Measurements from ENCODE around the gene PNLIP.

DNA sequence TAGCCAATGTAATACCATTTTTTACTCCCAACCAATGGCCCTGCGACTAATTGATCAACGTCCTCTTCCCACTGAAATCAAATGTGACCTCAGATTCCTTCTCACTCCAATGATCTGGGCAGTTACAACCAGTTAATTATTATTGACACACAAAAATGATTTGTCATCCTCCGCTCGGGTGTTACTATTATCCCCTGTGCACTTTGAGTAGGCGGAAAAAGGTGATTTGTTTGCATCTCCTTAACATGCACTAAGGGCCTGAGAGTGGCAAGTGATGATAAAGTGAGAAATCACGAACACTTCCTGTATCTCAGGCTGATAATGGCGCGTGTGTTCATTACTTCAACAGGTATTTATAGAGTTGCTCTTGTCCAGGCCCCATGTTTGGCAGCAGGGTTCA lies 40.9 kb upstream of the PNLIP start:
- TF ChIP-seq POLR2AphosphoS5 (IDR thresholded peaks at IDR 0.05; ENCODE audit: low read depth) (no peak), GABPA (IDR thresholded peaks at IDR 0.05; ENCODE audit: low read depth) (no peak)
- TF ChIP-seq, protein P1, sequence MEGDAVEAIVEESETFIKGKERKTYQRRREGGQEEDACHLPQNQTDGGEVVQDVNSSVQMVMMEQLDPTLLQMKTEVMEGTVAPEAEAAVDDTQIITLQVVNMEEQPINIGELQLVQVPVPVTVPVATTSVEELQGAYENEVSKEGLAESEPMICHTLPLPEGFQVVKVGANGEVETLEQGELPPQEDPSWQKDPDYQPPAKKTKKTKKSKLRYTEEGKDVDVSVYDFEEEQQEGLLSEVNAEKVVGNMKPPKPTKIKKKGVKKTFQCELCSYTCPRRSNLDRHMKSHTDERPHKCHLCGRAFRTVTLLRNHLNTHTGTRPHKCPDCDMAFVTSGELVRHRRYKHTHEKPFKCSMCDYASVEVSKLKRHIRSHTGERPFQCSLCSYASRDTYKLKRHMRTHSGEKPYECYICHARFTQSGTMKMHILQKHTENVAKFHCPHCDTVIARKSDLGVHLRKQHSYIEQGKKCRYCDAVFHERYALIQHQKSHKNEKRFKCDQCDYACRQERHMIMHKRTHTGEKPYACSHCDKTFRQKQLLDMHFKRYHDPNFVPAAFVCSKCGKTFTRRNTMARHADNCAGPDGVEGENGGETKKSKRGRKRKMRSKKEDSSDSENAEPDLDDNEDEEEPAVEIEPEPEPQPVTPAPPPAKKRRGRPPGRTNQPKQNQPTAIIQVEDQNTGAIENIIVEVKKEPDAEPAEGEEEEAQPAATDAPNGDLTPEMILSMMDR (IDR thresholded peaks at IDR 0.05; ENCODE audit: insufficient read depth, low read length) = no peak
- TF ChIP-seq, protein P2, sequence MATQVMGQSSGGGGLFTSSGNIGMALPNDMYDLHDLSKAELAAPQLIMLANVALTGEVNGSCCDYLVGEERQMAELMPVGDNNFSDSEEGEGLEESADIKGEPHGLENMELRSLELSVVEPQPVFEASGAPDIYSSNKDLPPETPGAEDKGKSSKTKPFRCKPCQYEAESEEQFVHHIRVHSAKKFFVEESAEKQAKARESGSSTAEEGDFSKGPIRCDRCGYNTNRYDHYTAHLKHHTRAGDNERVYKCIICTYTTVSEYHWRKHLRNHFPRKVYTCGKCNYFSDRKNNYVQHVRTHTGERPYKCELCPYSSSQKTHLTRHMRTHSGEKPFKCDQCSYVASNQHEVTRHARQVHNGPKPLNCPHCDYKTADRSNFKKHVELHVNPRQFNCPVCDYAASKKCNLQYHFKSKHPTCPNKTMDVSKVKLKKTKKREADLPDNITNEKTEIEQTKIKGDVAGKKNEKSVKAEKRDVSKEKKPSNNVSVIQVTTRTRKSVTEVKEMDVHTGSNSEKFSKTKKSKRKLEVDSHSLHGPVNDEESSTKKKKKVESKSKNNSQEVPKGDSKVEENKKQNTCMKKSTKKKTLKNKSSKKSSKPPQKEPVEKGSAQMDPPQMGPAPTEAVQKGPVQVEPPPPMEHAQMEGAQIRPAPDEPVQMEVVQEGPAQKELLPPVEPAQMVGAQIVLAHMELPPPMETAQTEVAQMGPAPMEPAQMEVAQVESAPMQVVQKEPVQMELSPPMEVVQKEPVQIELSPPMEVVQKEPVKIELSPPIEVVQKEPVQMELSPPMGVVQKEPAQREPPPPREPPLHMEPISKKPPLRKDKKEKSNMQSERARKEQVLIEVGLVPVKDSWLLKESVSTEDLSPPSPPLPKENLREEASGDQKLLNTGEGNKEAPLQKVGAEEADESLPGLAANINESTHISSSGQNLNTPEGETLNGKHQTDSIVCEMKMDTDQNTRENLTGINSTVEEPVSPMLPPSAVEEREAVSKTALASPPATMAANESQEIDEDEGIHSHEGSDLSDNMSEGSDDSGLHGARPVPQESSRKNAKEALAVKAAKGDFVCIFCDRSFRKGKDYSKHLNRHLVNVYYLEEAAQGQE (IDR thresholded peaks at IDR 0.05; ENCODE audit: insufficient replicate concordance, low read depth) = no peak

All from HL-60 (cell line).